WTC11 (cell line): ENCODE measurements around the gene TP53I3. TPM values are rescaled to one million over a fixed set of nuclear protein-coding genes. Genes with fewer than 3 reads are reported as not detected.

Experiments used
- ATAC-seq: fragments of 200-7000 bp; cut with Tn5 transposase; 2 replicates; pipeline ENCODE4 v1.10.0; 2021; ENCODE audit warnings: mild to moderate bottlenecking, moderate library complexity
- CTCF ChIA-PET: fragments of 300-600 bp; sonication (Branson Sonifier 250); formaldehyde crosslinking; loops from one replicate; lab custom pipeline; 2021; ENCODE audit warnings: antibody characterized with exemption; lab: Charles Lee
- POLR2A ChIA-PET: fragments of 350-600 bp; sonication (Branson Sonifier 250); formaldehyde crosslinking; loops from one replicate; lab custom pipeline; 2021; ENCODE audit warnings: antibody characterized with exemption; lab: Charles Lee
- DNase-seq: peaks from one replicate; pipeline ENCODE4 v3.0.0; 2021; ENCODE audit warnings: low spot score
- H3K27ac Mint-ChIP-seq: 2 replicates; pipeline ENCODE4 v1.8.0; 2021; ENCODE audit warnings: mixed read lengths
- H3K27me3 Mint-ChIP-seq: 2 replicates; pipeline ENCODE4 v1.8.0; 2021; ENCODE audit warnings: low read depth, mild to moderate bottlenecking, moderate library complexity, mixed read lengths
- H3K36me3 Mint-ChIP-seq: 2 replicates; pipeline ENCODE4 v1.8.0; 2021; ENCODE audit warnings: mixed read lengths
- H3K4me1 Mint-ChIP-seq: 2 replicates; pipeline ENCODE4 v1.8.0; 2022; ENCODE audit warnings: mixed read lengths
- H3K4me3 Mint-ChIP-seq: 2 replicates; pipeline ENCODE4 v1.8.0; 2021; ENCODE audit warnings: mild to moderate bottlenecking, moderate library complexity, mixed read lengths
- H3K9me3 Mint-ChIP-seq: 2 replicates; pipeline ENCODE4 v1.8.0; 2021; ENCODE audit warnings: mixed read lengths
- ATF1 ChIP-seq: sonication (generic); formaldehyde crosslinking; IDR thresholded peaks from 2 replicates; pipeline ENCODE4 v1.8.1; 2023; ENCODE audit warnings: mild to moderate bottlenecking, moderate library complexity, missing genetic modification reagents
- CREB1 ChIP-seq: sonication (generic); formaldehyde crosslinking; IDR thresholded peaks from 2 replicates; pipeline ENCODE4 v1.8.0; 2023; ENCODE audit warnings: mild to moderate bottlenecking, missing genetic modification reagents
- CREM ChIP-seq: sonication (generic); formaldehyde crosslinking; IDR thresholded peaks from 2 replicates; pipeline ENCODE4 v1.8.1; 2022; ENCODE audit warnings: mild to moderate bottlenecking, missing genetic modification reagents, moderate library complexity
- ELF4 ChIP-seq: sonication (generic); formaldehyde crosslinking; IDR thresholded peaks from 2 replicates; pipeline ENCODE4 v1.8.1; 2022; ENCODE audit warnings: low read depth, mild to moderate bottlenecking, moderate library complexity, missing genetic modification reagents
- ESRRA ChIP-seq: sonication (generic); formaldehyde crosslinking; IDR thresholded peaks from 2 replicates; pipeline ENCODE4 v1.8.1; 2022; ENCODE audit warnings: mild to moderate bottlenecking, missing genetic modification reagents, borderline replicate concordance
- ETV6 ChIP-seq: sonication (generic); formaldehyde crosslinking; IDR thresholded peaks from 2 replicates; pipeline ENCODE4 v1.8.1; 2022; ENCODE audit warnings: mild to moderate bottlenecking, missing genetic modification reagents
- GTF2I ChIP-seq: fragments of 250-450 bp; sonication (Bioruptor Pico); conservative IDR thresholded peaks from 2 replicates; pipeline ENCODE4 v1.4.0; 2021; ENCODE audit warnings: mild to moderate bottlenecking
- MYBL2 ChIP-seq: sonication (generic); formaldehyde crosslinking; IDR thresholded peaks from 2 replicates; pipeline ENCODE4 v1.8.1; 2023; ENCODE audit warnings: mild to moderate bottlenecking, moderate library complexity, missing genetic modification reagents
- NFATC4 ChIP-seq: fragments of 250-450 bp; sonication (Bioruptor Pico); IDR thresholded peaks from 2 replicates; pipeline ENCODE4 v1.9.0; 2021; ENCODE audit warnings: mild to moderate bottlenecking
- NFE2L1 ChIP-seq: sonication (generic); formaldehyde crosslinking; IDR thresholded peaks from 2 replicates; pipeline ENCODE4 v1.8.1; 2023; ENCODE audit warnings: missing genetic modification reagents
- OVOL2 ChIP-seq: fragments of 250-450 bp; sonication (Bioruptor Pico); IDR thresholded peaks from 2 replicates; pipeline ENCODE4 v1.9.0; 2021; ENCODE audit warnings: mild to moderate bottlenecking, borderline replicate concordance
- PRRX2 ChIP-seq: fragments of 250-450 bp; sonication (Bioruptor Pico); IDR thresholded peaks from 2 replicates; pipeline ENCODE4 v1.8.0; 2021; ENCODE audit warnings: mild to moderate bottlenecking
- SOX15 ChIP-seq: fragments of 250-450 bp; sonication (Bioruptor Pico); IDR thresholded peaks from 2 replicates; pipeline ENCODE4 v1.9.0; 2021; ENCODE audit warnings: mild to moderate bottlenecking
- SP1 ChIP-seq: sonication (generic); formaldehyde crosslinking; conservative IDR thresholded peaks from 2 replicates; pipeline ENCODE4 v1.8.1; 2022; ENCODE audit warnings: missing genetic modification reagents
- TEAD1 ChIP-seq: sonication (generic); formaldehyde crosslinking; IDR thresholded peaks from 2 replicates; pipeline ENCODE4 v1.8.0; 2022; ENCODE audit warnings: mild to moderate bottlenecking, missing genetic modification reagents
- ZBTB21 ChIP-seq: sonication (generic); formaldehyde crosslinking; IDR thresholded peaks from 2 replicates; pipeline ENCODE4 v1.8.1; 2023; ENCODE audit warnings: mild to moderate bottlenecking, missing genetic modification reagents, borderline replicate concordance
- ZNF232 ChIP-seq: sonication (generic); formaldehyde crosslinking; IDR thresholded peaks from 2 replicates; pipeline ENCODE4 v1.8.0; 2022; ENCODE audit warnings: mild to moderate bottlenecking, missing genetic modification reagents
- ZNF416 ChIP-seq: fragments of 250-450 bp; sonication (Bioruptor Pico); IDR thresholded peaks from 2 replicates; pipeline ENCODE4 v1.9.0; 2021; ENCODE audit warnings: mild to moderate bottlenecking, inconsistent platforms
- total RNA-seq: library from RNA; stranded (reverse); gene quantifications from 3 replicates; pipeline ENCODE4 v1.2.3, GENCODE V29; 2021
- TF ChIP-seq, protein P1 (sequence below): sonication (generic); formaldehyde crosslinking; IDR thresholded peaks from 2 replicates; pipeline ENCODE4 v1.8.1; 2023; ENCODE audit warnings: mild to moderate bottlenecking, missing genetic modification reagents, borderline replicate concordance
- TF ChIP-seq, protein P2 (sequence below): sonication (generic); formaldehyde crosslinking; IDR thresholded peaks from 2 replicates; pipeline ENCODE4 v1.8.0; 2023; ENCODE audit warnings: missing genetic modification reagents
- TF ChIP-seq, protein P3 (sequence below): sonication (generic); formaldehyde crosslinking; IDR thresholded peaks from 2 replicates; pipeline ENCODE4 v1.8.0; 2022; ENCODE audit warnings: mild to moderate bottlenecking, missing genetic modification reagents
- TF ChIP-seq, protein P4 (sequence below): sonication (generic); formaldehyde crosslinking; IDR thresholded peaks from 2 replicates; pipeline ENCODE4 v1.8.1; 2023; ENCODE audit warnings: mild to moderate bottlenecking, missing genetic modification reagents
- TF ChIP-seq, protein P5 (sequence below): sonication (generic); formaldehyde crosslinking; IDR thresholded peaks from 2 replicates; pipeline ENCODE4 v1.8.1; 2022; ENCODE audit warnings: mild to moderate bottlenecking, moderate library complexity, missing genetic modification reagents
- TF ChIP-seq, protein P6 (sequence below): fragments of 250-450 bp; sonication (Bioruptor Pico); IDR thresholded peaks from 2 replicates; pipeline ENCODE4 v1.9.0; 2021; ENCODE audit warnings: moderate library complexity, mild to moderate bottlenecking, inconsistent platforms, borderline replicate concordance
- TF ChIP-seq, protein P7 (sequence below): sonication (generic); formaldehyde crosslinking; IDR thresholded peaks from 2 replicates; pipeline ENCODE4 v1.8.0; 2022; ENCODE audit warnings: mild to moderate bottlenecking, missing genetic modification reagents
- TF ChIP-seq, protein P8 (sequence below): fragments of 250-450 bp; sonication (Bioruptor Pico); IDR thresholded peaks from 2 replicates; pipeline ENCODE4 v2.1.2; 2022; ENCODE audit warnings: mild to moderate bottlenecking, moderate library complexity

The TP53I3 gene
- total RNA-seq, 1 experiment from 2014 or later = 32.9 TPM

DNA sequence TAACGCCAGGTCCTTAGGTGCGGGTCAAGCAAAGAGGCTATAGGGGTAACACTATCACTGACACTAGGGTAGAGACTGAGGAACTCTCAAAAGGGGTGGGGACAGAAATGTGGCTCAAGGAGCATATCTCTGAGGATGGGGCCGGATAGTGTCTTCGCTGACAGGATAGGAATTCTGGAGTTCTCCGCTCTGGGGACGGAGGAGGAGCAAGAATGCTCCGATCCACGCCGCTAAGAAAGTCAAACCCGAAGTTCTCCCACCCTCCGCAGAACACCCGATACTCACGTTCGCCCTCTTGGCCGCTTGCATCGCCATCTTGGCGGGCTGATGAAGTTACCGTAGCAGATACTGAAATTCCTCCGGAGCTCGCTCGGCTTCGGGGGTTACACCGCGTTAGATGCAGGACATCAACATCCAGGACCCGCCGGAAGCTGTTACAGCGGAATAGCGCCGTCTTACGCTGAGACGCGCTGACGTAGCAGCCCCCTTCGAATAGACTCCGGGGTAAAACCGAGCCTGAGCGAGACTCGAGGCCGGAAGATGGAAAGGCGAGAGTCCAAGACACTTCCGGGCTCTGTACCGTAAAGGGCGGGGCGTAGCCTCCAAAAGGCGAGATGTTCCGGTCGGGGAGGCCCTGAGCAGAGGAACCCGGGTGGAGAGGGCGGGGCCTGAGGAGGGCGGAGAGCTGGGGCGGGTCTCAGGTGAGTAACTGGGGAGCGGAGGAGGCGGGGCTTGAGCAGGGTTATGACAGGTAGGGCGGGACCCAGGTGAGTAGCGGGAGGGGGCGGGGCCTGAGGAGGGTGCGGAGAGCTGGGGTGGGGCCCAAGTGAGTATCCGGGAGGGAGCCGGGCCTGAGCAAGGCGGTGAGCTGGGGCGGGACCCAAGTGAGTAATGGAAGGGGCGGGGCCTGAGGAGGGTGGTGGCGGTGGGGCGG lies 8.5 kb downstream of the TP53I3 start, which contains the start of gene SF3B6:
SF3B6 (minus strand) TSS at position 412 of the 934 bp plus-strand sequence; CDS start at position 315, 97 bp downstream.
- ATAC-seq (peak; percentile 87), DNase-seq (peak; percentile 100)
- Mint-ChIP-seq H3K4me3 (peak within 1 kb of the TSS; percentile 96), H3K4me1 (peaks cover 21% of the 10 kb centered on the region), H3K9me3 (no peaks in the 10 kb centered on the region), H3K36me3 (peaks cover 39% of the 10 kb centered on the region), H3K27ac (peak within 1 kb of the TSS; percentile 99), H3K27me3 (no peaks in the 10 kb centered on the region)
- ChIA-PET CTCF (interaction anchor here (0.7 to 1.9 kb wide), 17 partner anchors 8 to 452 kb away, joined by 3 to 22 read pairs (median 5); partner anchors contain the start of genes ATAD2B, PFN4, TP53I3 and WDCP), POLR2A (interaction anchor here (0.5 to 2.1 kb wide), 10 partner anchors 8 to 734 kb away, joined by 3 to 29 read pairs (median 4); partner anchors contain the start of genes ATAD2B, TP53I3 and WDCP)
- TF ChIP-seq, protein P1, sequence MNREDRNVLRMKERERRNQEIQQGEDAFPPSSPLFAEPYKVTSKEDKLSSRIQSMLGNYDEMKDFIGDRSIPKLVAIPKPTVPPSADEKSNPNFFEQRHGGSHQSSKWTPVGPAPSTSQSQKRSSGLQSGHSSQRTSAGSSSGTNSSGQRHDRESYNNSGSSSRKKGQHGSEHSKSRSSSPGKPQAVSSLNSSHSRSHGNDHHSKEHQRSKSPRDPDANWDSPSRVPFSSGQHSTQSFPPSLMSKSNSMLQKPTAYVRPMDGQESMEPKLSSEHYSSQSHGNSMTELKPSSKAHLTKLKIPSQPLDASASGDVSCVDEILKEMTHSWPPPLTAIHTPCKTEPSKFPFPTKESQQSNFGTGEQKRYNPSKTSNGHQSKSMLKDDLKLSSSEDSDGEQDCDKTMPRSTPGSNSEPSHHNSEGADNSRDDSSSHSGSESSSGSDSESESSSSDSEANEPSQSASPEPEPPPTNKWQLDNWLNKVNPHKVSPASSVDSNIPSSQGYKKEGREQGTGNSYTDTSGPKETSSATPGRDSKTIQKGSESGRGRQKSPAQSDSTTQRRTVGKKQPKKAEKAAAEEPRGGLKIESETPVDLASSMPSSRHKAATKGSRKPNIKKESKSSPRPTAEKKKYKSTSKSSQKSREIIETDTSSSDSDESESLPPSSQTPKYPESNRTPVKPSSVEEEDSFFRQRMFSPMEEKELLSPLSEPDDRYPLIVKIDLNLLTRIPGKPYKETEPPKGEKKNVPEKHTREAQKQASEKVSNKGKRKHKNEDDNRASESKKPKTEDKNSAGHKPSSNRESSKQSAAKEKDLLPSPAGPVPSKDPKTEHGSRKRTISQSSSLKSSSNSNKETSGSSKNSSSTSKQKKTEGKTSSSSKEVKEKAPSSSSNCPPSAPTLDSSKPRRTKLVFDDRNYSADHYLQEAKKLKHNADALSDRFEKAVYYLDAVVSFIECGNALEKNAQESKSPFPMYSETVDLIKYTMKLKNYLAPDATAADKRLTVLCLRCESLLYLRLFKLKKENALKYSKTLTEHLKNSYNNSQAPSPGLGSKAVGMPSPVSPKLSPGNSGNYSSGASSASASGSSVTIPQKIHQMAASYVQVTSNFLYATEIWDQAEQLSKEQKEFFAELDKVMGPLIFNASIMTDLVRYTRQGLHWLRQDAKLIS (CRISPR knock-in tag) = peak; percentile 92
- 0 out of 2 replicates have a peak, but pooled peaks have one; percentile 17 for TF ChIP-seq ESRRA (CRISPR knock-in tag)
- TF ChIP-seq NFE2L1 (CRISPR knock-in tag) = 0 out of 2 replicates have a peak, but pooled peaks have one; percentile 13
- peak; percentile 85; the same call in 1 of the 2 replicates for TF ChIP-seq ATF1 (CRISPR knock-in tag)
- 0 out of 2 replicates have a peak, but pooled peaks have one; percentile 58 for TF ChIP-seq PRRX2
- TF ChIP-seq, protein P2, sequence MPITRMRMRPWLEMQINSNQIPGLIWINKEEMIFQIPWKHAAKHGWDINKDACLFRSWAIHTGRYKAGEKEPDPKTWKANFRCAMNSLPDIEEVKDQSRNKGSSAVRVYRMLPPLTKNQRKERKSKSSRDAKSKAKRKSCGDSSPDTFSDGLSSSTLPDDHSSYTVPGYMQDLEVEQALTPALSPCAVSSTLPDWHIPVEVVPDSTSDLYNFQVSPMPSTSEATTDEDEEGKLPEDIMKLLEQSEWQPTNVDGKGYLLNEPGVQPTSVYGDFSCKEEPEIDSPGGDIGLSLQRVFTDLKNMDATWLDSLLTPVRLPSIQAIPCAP = 0 out of 2 replicates have a peak, but pooled peaks have one; percentile 31
- peak; percentile 83; the same call in 1 of the 2 replicates for TF ChIP-seq ZNF232 (CRISPR knock-in tag)
- TF ChIP-seq GTF2I (CRISPR knock-in tag) = no peak
- peak; percentile 98 for TF ChIP-seq CREM
- TF ChIP-seq ELF4 (CRISPR knock-in tag) = no peak
- TF ChIP-seq TEAD1 (CRISPR knock-in tag) = peak; percentile 71; the same call in 1 of the 2 replicates
- TF ChIP-seq, protein P3, sequence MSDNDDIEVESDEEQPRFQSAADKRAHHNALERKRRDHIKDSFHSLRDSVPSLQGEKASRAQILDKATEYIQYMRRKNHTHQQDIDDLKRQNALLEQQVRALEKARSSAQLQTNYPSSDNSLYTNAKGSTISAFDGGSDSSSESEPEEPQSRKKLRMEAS (CRISPR knock-in tag) = peak; percentile 81
- TF ChIP-seq, protein P4, sequence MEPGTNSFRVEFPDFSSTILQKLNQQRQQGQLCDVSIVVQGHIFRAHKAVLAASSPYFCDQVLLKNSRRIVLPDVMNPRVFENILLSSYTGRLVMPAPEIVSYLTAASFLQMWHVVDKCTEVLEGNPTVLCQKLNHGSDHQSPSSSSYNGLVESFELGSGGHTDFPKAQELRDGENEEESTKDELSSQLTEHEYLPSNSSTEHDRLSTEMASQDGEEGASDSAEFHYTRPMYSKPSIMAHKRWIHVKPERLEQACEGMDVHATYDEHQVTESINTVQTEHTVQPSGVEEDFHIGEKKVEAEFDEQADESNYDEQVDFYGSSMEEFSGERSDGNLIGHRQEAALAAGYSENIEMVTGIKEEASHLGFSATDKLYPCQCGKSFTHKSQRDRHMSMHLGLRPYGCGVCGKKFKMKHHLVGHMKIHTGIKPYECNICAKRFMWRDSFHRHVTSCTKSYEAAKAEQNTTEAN = 0 out of 2 replicates have a peak, but pooled peaks have one; percentile 18
- TF ChIP-seq, protein P5, sequence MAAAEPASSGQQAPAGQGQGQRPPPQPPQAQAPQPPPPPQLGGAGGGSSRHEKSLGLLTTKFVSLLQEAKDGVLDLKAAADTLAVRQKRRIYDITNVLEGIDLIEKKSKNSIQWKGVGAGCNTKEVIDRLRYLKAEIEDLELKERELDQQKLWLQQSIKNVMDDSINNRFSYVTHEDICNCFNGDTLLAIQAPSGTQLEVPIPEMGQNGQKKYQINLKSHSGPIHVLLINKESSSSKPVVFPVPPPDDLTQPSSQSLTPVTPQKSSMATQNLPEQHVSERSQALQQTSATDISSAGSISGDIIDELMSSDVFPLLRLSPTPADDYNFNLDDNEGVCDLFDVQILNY (CRISPR knock-in tag) = peak; percentile 48; the same call in 1 of the 2 replicates
- TF ChIP-seq MYBL2 = peak; percentile 72; the same call in 1 of the 2 replicates
- TF ChIP-seq NFATC4 (CRISPR knock-in tag) = no peak
- TF ChIP-seq, protein P6, sequence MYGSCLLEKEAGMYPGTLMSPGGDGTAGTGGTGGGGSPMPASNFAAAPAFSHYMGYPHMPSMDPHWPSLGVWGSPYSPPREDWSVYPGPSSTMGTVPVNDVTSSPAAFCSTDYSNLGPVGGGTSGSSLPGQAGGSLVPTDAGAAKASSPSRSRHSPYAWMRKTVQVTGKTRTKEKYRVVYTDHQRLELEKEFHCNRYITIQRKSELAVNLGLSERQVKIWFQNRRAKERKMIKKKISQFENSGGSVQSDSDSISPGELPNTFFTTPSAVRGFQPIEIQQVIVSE = no peak
- no peak for TF ChIP-seq SOX15 (CRISPR knock-in tag)
- TF ChIP-seq CREB1 (CRISPR knock-in tag) = peak; percentile 85
- 0 out of 2 replicates have a peak, but pooled peaks have one; percentile 29 for TF ChIP-seq ZBTB21 (CRISPR knock-in tag)
- peak; percentile 86 for TF ChIP-seq ETV6
- TF ChIP-seq SP1 (CRISPR knock-in tag) = peak; percentile 94
- TF ChIP-seq, protein P7, sequence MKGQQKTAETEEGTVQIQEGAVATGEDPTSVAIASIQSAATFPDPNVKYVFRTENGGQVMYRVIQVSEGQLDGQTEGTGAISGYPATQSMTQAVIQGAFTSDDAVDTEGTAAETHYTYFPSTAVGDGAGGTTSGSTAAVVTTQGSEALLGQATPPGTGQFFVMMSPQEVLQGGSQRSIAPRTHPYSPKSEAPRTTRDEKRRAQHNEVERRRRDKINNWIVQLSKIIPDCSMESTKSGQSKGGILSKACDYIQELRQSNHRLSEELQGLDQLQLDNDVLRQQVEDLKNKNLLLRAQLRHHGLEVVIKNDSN (CRISPR knock-in tag) = peak; percentile 11; the same call in 1 of the 2 replicates
- TF ChIP-seq OVOL2 (CRISPR knock-in tag) = no peak
- TF ChIP-seq ZNF416 (CRISPR knock-in tag) = peak; percentile 79; the same call in 1 of the 2 replicates
- TF ChIP-seq, protein P8, sequence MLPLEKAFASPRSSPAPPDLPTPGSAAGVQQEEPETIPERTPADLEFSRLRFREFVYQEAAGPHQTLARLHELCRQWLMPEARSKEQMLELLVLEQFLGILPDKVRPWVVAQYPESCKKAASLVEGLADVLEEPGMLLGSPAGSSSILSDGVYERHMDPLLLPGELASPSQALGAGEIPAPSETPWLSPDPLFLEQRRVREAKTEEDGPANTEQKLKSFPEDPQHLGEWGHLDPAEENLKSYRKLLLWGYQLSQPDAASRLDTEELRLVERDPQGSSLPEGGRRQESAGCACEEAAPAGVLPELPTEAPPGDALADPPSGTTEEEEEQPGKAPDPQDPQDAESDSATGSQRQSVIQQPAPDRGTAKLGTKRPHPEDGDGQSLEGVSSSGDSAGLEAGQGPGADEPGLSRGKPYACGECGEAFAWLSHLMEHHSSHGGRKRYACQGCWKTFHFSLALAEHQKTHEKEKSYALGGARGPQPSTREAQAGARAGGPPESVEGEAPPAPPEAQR (CRISPR knock-in tag) = no peak
